Measurements from ENCODE around the gene DGKA. TPM values are rescaled to one million over a fixed set of nuclear protein-coding genes. Genes with fewer than 3 reads are reported as not detected.
"Not testable (repeated sequence)": the region's sequence is repeated elsewhere in the genome, so short reads cannot be mapped to it uniquely, and the experiment has no call there.

DGKA gene
- total RNA-seq, 1 donor = 45.8 TPM

DNA sequence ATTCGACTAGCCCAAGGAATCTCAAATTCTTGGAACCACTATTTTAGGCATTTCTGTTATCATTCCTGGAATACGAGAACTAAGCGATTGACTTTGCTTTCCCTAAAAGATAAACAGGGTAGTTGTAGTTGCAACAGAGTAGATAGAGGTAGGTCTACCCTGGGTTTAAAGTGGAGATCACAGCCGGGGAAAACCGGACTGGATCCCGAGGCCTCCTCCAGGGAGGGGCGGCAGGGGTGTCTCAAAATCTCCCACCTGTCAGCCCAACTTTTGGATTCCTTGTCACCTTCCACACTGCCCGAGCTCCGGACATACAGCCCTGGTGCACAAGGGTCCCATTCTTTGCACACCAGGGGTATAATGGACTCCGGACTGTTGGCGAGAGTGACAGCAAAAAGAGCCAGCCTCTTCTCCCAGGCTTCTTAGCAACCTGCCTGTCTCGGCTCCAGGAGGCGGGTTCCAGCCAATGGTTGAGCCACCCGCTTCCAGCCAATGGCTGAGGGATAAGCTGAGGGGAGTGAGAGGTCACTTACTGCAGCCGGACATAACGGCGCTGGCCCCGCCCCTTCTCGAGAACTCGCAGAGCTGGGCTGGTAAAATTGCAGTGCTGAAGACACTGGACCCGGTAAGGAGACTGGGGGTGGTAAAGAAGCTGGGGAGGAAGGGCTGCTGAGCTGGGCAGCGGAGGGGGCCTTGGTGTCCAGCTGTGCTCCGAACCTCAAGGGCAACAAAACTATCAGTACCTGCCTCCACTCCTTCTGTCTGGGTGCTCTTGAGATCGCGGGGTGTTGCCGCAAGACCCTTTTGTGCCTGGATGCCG is 66.0 kb downstream of the DGKA start, which contains the start of gene SUOX:
Gene SUOX (plus strand): TSS at position 562 of the 820 bp plus-strand sequence. CDS start 4,946 bp downstream, outside the sequence.
- peak within 1 kb of the TSS; percentile 78 for H3K4me3 ChIP-seq (ENCODE audit: low read depth, low read length)
- DNase-seq (ENCODE audit: low read depth) = peak; percentile 98
- TF ChIP-seq CTCF (IDR thresholded peaks at IDR 0.05; ENCODE audit: insufficient read depth, low read depth, low read length) = peak; percentile 5

- peak overlapping the region; percentile 78 for H3K4me3 ChIP-seq (ENCODE audit: low read depth, low read length)
- DNase-seq (ENCODE audit: low read depth) = no peak
- no peak for TF ChIP-seq CTCF (IDR thresholded peaks at IDR 0.05; ENCODE audit: insufficient read depth, low read depth, low read length)
Measured at GRCh38 chr12:55997535-55997859, 66.5 kb downstream of the DGKA start.

- H3K4me3 ChIP-seq (ENCODE audit: low read depth, low read length); DNase-seq (ENCODE audit: low read depth): not testable (repeated sequence)
Measured at GRCh38 chr12:55999522-55999921, 68.6 kb downstream of the DGKA start.

GRCh38 chr12:55999999-56000540 is 69.1 kb downstream of the DGKA start:
- not testable (repeated sequence) for DNase-seq (ENCODE audit: low read depth); H3K4me3 ChIP-seq (ENCODE audit: low read depth, low read length)

GRCh38 chr12:56001487-56002100 is 70.6 kb downstream of the DGKA start:
- TF ChIP-seq CTCF (IDR thresholded peaks at IDR 0.05; ENCODE audit: insufficient read depth, low read depth, low read length) = no peak
- H3K4me3 ChIP-seq (ENCODE audit: low read depth, low read length) = no peak overlapping the region
- no peak for DNase-seq (ENCODE audit: low read depth)

- not testable (repeated sequence) for DNase-seq (ENCODE audit: low read depth); H3K4me3 ChIP-seq (ENCODE audit: low read depth, low read length)
Measured at GRCh38 chr12:56003376-56003775, 72.4 kb downstream of the DGKA start.

Other genes starting within 250 kb of the DGKA start
- gene ITGA7, start 223.3 kb upstream of the DGKA start, total RNA-seq = 1.3 TPM in 2 replicates
- 36.3 and 54.4 TPM in 2 replicates for gene BLOC1S1, start 215.1 kb upstream of the DGKA start, total RNA-seq
- gene RDH5, start 210.8 kb upstream of the DGKA start, total RNA-seq = 3.9 and 6.0 TPM in 2 replicates
- gene CD63, start 202.2 kb upstream of the DGKA start, total RNA-seq = 2,280 and 2,284 TPM in 2 replicates
- 3.9 and 6.5 TPM in 2 replicates for gene GDF11, start 188.0 kb upstream of the DGKA start, total RNA-seq
- 86.7 and 94.6 TPM in 2 replicates for gene SARNP, start 113.4 kb upstream of the DGKA start, total RNA-seq
- gene ORMDL2, start 113.1 kb upstream of the DGKA start, total RNA-seq = 18.0 and 21.6 TPM in 2 replicates
- gene DNAJC14, start 101.6 kb upstream of the DGKA start, total RNA-seq = 31.2 and 48.4 TPM in 2 replicates
- 9.1 and 9.7 TPM in 2 replicates for gene MMP19, start 88.2 kb upstream of the DGKA start, total RNA-seq
- gene PYM1, start 3.3 kb upstream of the DGKA start, total RNA-seq = 32.2 and 32.8 TPM in 2 replicates
- 1.3 TPM in 2 replicates for gene PMEL, start 34.9 kb downstream of the DGKA start, total RNA-seq
- 32.2 and 51.4 TPM in 2 replicates for gene CDK2, start 35.7 kb downstream of the DGKA start, total RNA-seq
- 70.9 and 111 TPM in 2 replicates for gene RAB5B, start 42.9 kb downstream of the DGKA start, total RNA-seq
- 13.5 and 17.3 TPM in 2 replicates for gene SUOX, start 66.1 kb downstream of the DGKA start, total RNA-seq
- 1.3 and 3.5 TPM in 2 replicates for gene IKZF4, start 89.9 kb downstream of the DGKA start, total RNA-seq
- 197 and 313 TPM in 2 replicates for gene RPS26, start 110.8 kb downstream of the DGKA start, total RNA-seq
- gene ERBB3, start 149.0 kb downstream of the DGKA start, total RNA-seq = 0.32 and 1.7 TPM in 2 replicates
- gene PA2G4, start 173.4 kb downstream of the DGKA start, total RNA-seq = 119 and 158 TPM in 2 replicates
- 1,700 and 3,242 TPM in 2 replicates for gene RPL41, start 185.5 kb downstream of the DGKA start, total RNA-seq
- gene ZC3H10, start 187.1 kb downstream of the DGKA start, total RNA-seq = 3.9 and 4.3 TPM in 2 replicates
- gene ESYT1, start 197.1 kb downstream of the DGKA start, total RNA-seq = 300 and 327 TPM in 2 replicates
- gene MYL6B, start 221.4 kb downstream of the DGKA start, total RNA-seq = 68.2 and 70.9 TPM in 2 replicates
- 2,015 and 2,412 TPM in 2 replicates for gene MYL6, start 227.2 kb downstream of the DGKA start, total RNA-seq

Data from fibroblast of villous mesenchyme (primary cell).